HEK293 (cell line): Measurements from ENCODE around the gene HPF1.

Source experiments
- CTCF ChIA-PET: fragments of 350-600 bp; formaldehyde crosslinking; extraction: SDS; loops from one replicate; lab custom pipeline; 2021; ENCODE audit warnings: antibody characterized with exemption; lab: Yijun Ruan, JAX
- POLR2A ChIA-PET: fragments of 300-600 bp; formaldehyde crosslinking; extraction: SDS; loops from one replicate; lab custom pipeline; 2020; ENCODE audit warnings: antibody characterized with exemption, inconsistent platforms; lab: Yijun Ruan, JAX
- H3K27ac ChIP-seq: fragments of 200-500 bp; sonication (Bioruptor generic); 2 replicates; pipeline ENCODE4 v1.5.1; 2014; ENCODE audit warnings: low read depth, low read length, control low read depth, inconsistent platforms; ENCODE audit errors: extremely low read depth
- H3K36me3 ChIP-seq, 2 experiments: fragments of 200-500 bp in 1 of 2; sonication (Bioruptor generic) in 1 of 2; 1 replicate in 1 of 2; 2 replicates in 1 of 2; pipeline ENCODE4 v1.5.1; 2014 to 2017; ENCODE audit warnings: inconsistent platforms in 2 of 2, low read length in 2 of 2; ENCODE audit not compliant: control insufficient read depth in 2 of 2, insufficient read depth in 1 of 2
- H3K4me1 ChIP-seq: fragments of 200-500 bp; sonication (Bioruptor generic); 2 replicates; pipeline ENCODE4 v1.5.1; 2014; ENCODE audit warnings: mild to moderate bottlenecking, low read length, inconsistent platforms; ENCODE audit not compliant: control insufficient read depth, insufficient read depth
- H3K4me3 ChIP-seq: 2 replicates; pipeline ENCODE4 v1.5.1; 2011; ENCODE audit warnings: low read depth, mild to moderate bottlenecking, control low read depth, low read length, moderate library complexity
- H3K9me3 ChIP-seq: fragments of 200-500 bp; sonication (Bioruptor generic); 2 replicates; pipeline ENCODE4 v1.5.1; 2014; ENCODE audit warnings: low read depth, low read length, inconsistent platforms; ENCODE audit not compliant: control insufficient read depth, insufficient read depth
- GLIS2 ChIP-seq: fragments of 450-650 bp; formaldehyde crosslinking; IDR thresholded peaks from 2 replicates; pipeline ENCODE4 v1.5.1; 2016; ENCODE audit warnings: missing biosample characterization, missing genetic modification characterization
- INSM2 ChIP-seq: fragments of 450-650 bp; formaldehyde crosslinking; IDR thresholded peaks from 2 replicates; pipeline ENCODE4 v1.5.1; 2016; ENCODE audit warnings: missing biosample characterization, missing genetic modification characterization
- MZF1 ChIP-seq: fragments of 450-650 bp; formaldehyde crosslinking; IDR thresholded peaks from 2 replicates; pipeline ENCODE4 v1.5.1; 2017; ENCODE audit warnings: missing biosample characterization, missing genetic modification characterization, borderline replicate concordance
- PRDM1 ChIP-seq: fragments of 450-650 bp; formaldehyde crosslinking; IDR thresholded peaks from 2 replicates; pipeline ENCODE4; 2016; ENCODE audit warnings: missing biosample characterization, missing genetic modification characterization
- REPIN1 ChIP-seq: fragments of 450-650 bp; formaldehyde crosslinking; IDR thresholded peaks from 2 replicates; pipeline ENCODE4 v1.5.1; 2017; ENCODE audit warnings: missing biosample characterization, missing genetic modification characterization, low read depth
- SCRT2 ChIP-seq: fragments of 450-650 bp; formaldehyde crosslinking; IDR thresholded peaks from 2 replicates; pipeline ENCODE4 v1.5.1; 2016; ENCODE audit warnings: missing biosample characterization, missing genetic modification characterization
- SETDB1 ChIP-seq: IDR thresholded peaks from one replicate; pipeline ENCODE4 v1.6.1; 2017; ENCODE audit warnings: mild to moderate bottlenecking, low read length, moderate library complexity, mixed read lengths; ENCODE audit not compliant: insufficient read length
- SP2 ChIP-seq: fragments of 450-650 bp; formaldehyde crosslinking; IDR thresholded peaks from 2 replicates; pipeline ENCODE4 v1.5.1; 2016; ENCODE audit warnings: missing biosample characterization, missing genetic modification characterization
- TRIM28 ChIP-seq: IDR thresholded peaks from 2 replicates; pipeline ENCODE4 v1.6.1; 2011; ENCODE audit warnings: low read length, control low read depth, borderline replicate concordance
- WT1 ChIP-seq: fragments of 450-650 bp; formaldehyde crosslinking; IDR thresholded peaks from 2 replicates; pipeline ENCODE4 v1.5.1; 2016; ENCODE audit warnings: missing biosample characterization, missing genetic modification characterization
- ZBTB48 ChIP-seq: fragments of 450-650 bp; formaldehyde crosslinking; IDR thresholded peaks from 2 replicates; pipeline ENCODE4 v1.5.1; 2016; ENCODE audit warnings: missing biosample characterization, missing genetic modification characterization
- ZBTB8A ChIP-seq: fragments of 450-650 bp; formaldehyde crosslinking; IDR thresholded peaks from 2 replicates; pipeline ENCODE4 v1.5.1; 2016; ENCODE audit warnings: missing biosample characterization, missing genetic modification characterization
- ZEB2 ChIP-seq: fragments of 450-650 bp; formaldehyde crosslinking; IDR thresholded peaks from 2 replicates; pipeline ENCODE4 v1.5.1; 2016; ENCODE audit warnings: missing biosample characterization, missing genetic modification characterization
- ZNF16 ChIP-seq: fragments of 450-650 bp; formaldehyde crosslinking; IDR thresholded peaks from 2 replicates; pipeline ENCODE4 v1.5.1; 2016; ENCODE audit warnings: low read depth, missing biosample characterization, missing genetic modification characterization
- ZNF23 ChIP-seq: fragments of 450-650 bp; formaldehyde crosslinking; IDR thresholded peaks from 2 replicates; pipeline ENCODE4 v1.5.1; 2016; ENCODE audit warnings: missing biosample characterization, missing genetic modification characterization, borderline replicate concordance
- ZNF24 ChIP-seq: fragments of 450-650 bp; formaldehyde crosslinking; IDR thresholded peaks from 2 replicates; pipeline ENCODE4 v1.5.1; 2016; ENCODE audit warnings: missing biosample characterization, missing genetic modification characterization
- ZNF366 ChIP-seq: fragments of 450-650 bp; formaldehyde crosslinking; conservative IDR thresholded peaks from 2 replicates; pipeline ENCODE4 v1.5.1; 2016; ENCODE audit warnings: missing biosample characterization, missing genetic modification characterization
- ZNF398 ChIP-seq: fragments of 450-650 bp; formaldehyde crosslinking; IDR thresholded peaks from 2 replicates; pipeline ENCODE4 v1.5.1; 2017; ENCODE audit warnings: missing biosample characterization, missing genetic modification characterization
- ZNF423 ChIP-seq: fragments of 450-650 bp; formaldehyde crosslinking; IDR thresholded peaks from 2 replicates; pipeline ENCODE4 v1.5.1; 2016; ENCODE audit warnings: missing biosample characterization, missing genetic modification characterization
- ZNF555 ChIP-seq: fragments of 450-650 bp; formaldehyde crosslinking; conservative IDR thresholded peaks from 2 replicates; pipeline ENCODE4 v1.5.1; 2017; ENCODE audit warnings: missing biosample characterization, mild to moderate bottlenecking, missing genetic modification characterization, inconsistent platforms
- ZNF664 ChIP-seq: fragments of 450-650 bp; formaldehyde crosslinking; IDR thresholded peaks from 2 replicates; pipeline ENCODE4 v1.5.1; 2016; ENCODE audit warnings: missing biosample characterization, missing genetic modification characterization
- ZNF830 ChIP-seq: fragments of 450-650 bp; IDR thresholded peaks from 2 replicates; pipeline ENCODE4 v1.5.0; 2018; ENCODE audit warnings: missing biosample characterization, missing genetic modification characterization, low read depth, mild to moderate bottlenecking, moderate library complexity
- ZSCAN5A ChIP-seq: fragments of 450-650 bp; formaldehyde crosslinking; IDR thresholded peaks from 2 replicates; pipeline ENCODE4 v1.5.1; 2016; ENCODE audit warnings: missing biosample characterization, missing genetic modification characterization
- TF ChIP-seq, protein P1 (sequence below): fragments of 450-650 bp; formaldehyde crosslinking; IDR thresholded peaks from 2 replicates; pipeline ENCODE4 v1.5.1; 2016; ENCODE audit warnings: missing biosample characterization, missing genetic modification characterization

Gene HPF1

GRCh38 chr4:169707958-169708643 lies 49.6 kb downstream of the HPF1 start:
- ChIA-PET POLR2A (no interaction called here), CTCF (no interaction called here)
- Histone ChIP-seq H3K4me3 (no peak overlapping the region), H3K9me3 (no peaks in the 10 kb centered on the region), H3K36me3 (peaks cover 0 to 26% of the 10 kb centered on the region in 2 experiments; a peak in 2 of 3 replicates), H3K27ac (no peak overlapping the region), H3K4me1 (no peaks in the 10 kb centered on the region)
- TF ChIP-seq PRDM1 (tag by site-specific recombination) = no peak
- no peak for TF ChIP-seq INSM2 (tag by site-specific recombination)
- no peak for TF ChIP-seq ZNF664
- TF ChIP-seq, protein P1, sequence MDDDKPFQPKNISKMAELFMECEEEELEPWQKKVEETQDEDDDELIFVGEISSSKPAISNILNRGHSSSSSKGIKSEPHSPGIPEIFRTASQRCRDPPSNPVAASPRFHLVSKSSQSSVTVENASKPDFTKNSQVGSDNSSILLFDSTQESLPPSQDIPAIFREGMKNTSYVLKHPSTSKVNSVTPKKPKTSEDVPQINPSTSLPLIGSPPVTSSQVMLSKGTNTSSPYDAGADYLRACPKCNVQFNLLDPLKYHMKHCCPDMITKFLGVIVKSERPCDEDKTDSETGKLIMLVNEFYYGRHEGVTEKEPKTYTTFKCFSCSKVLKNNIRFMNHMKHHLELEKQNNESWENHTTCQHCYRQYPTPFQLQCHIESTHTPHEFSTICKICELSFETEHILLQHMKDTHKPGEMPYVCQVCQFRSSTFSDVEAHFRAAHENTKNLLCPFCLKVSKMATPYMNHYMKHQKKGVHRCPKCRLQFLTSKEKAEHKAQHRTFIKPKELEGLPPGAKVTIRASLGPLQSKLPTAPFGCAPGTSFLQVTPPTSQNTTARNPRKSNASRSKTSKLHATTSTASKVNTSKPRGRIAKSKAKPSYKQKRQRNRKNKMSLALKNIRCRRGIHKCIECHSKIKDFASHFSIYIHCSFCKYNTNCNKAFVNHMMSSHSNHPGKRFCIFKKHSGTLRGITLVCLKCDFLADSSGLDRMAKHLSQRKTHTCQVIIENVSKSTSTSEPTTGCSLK (tag by site-specific recombination) = no peak
- TF ChIP-seq ZSCAN5A (tag by site-specific recombination) = no peak
- no peak for TF ChIP-seq SCRT2
- TF ChIP-seq WT1 = no peak
- TF ChIP-seq ZNF423 (tag by site-specific recombination) = no peak

DNA sequence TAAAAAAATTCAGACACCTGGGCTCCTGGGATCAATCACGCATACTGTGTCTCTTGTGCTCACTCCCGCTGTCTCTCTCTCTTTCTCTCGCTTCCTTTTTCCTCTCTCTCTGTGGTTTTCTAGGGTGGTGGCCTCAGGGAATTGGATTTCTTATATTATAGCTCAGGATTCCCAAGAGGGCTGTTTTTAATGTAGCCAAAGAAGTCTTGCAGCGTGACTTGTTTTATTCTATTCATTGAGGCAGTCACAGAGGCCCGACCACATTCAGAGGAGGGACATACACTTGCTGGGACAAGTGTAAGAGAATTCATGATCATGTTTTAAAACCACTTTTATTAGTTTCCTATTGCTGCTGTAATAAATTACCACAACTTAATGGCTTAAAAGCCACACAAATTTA lies 59.4 kb downstream of the HPF1 start:
- ChIA-PET CTCF (interaction anchor here (1.4 kb wide), 1 partner anchor 14 kb away, joined by 3 read pairs; no protein-coding TSS in a partner anchor), POLR2A (no interaction called here)
- no peak overlapping the region for H3K27ac ChIP-seq
- no peaks in the 10 kb centered on the region for H3K4me1 ChIP-seq
- H3K9me3 ChIP-seq = no peaks in the 10 kb centered on the region
- TF ChIP-seq ZNF555 (tag by site-specific recombination) = no peak
- no peak for TF ChIP-seq TRIM28
- TF ChIP-seq ZNF830 = no peak
- TF ChIP-seq SETDB1 = no peak
- TF ChIP-seq ZBTB8A = no peak
- no peak for TF ChIP-seq GLIS2
- TF ChIP-seq REPIN1 (tag by site-specific recombination) = no peak
- TF ChIP-seq ZNF23 (tag by site-specific recombination) = no peak
- TF ChIP-seq SP2 (tag by site-specific recombination) = no peak
- no peak for TF ChIP-seq ZNF24 (tag by site-specific recombination)
- peaks cover 0 to 44% of the 10 kb centered on the region in 2 experiments; a peak in 1 of 3 replicates for H3K36me3 ChIP-seq
- H3K4me3 ChIP-seq = no peak overlapping the region

- no peaks in the 10 kb centered on the region for H3K4me1 ChIP-seq
- no peak overlapping the region for H3K4me3 ChIP-seq
- ChIA-PET CTCF (no interaction called here), POLR2A (no interaction called here)
- TF ChIP-seq MZF1 (tag by site-specific recombination) (no peak), ZBTB48 (tag by site-specific recombination) (no peak), ZNF366 (no peak), ZEB2 (no peak), ZNF398 (no peak), ZNF16 (no peak)
- TF ChIP-seq, all 188 proteins: peak for 0
- Histone ChIP-seq H3K36me3 (peaks cover 4 to 24% of the 10 kb centered on the region in 2 experiments), H3K27ac (no peak overlapping the region), H3K9me3 (no peaks in the 10 kb centered on the region)
These were observed 67.0 kb downstream of the HPF1 start for GRCh38 chr4:169690787-169691186.
